ENCODE data around the gene SH2D3C.

The SH2D3C gene

DNA sequence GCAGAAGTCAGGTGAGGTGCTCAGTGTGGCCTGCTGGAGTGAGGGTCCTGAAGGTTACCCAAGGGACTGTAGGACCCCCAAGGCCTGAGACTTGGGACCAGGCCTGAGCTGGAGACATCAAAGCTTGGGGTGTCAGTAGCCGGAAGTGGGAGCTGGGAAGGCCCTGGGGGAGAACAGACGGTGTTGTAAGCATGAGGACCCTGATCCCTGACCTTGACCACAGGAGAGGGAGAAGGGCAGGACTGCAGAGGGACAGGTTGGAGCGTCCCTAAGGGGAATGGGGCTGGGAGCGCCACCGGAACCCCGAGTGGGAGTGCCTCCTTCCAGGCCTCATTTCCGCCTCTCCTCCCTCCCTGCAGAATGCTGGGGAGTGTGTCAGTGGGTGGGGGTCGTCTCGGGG is 62.1 kb downstream of the SH2D3C start:
- no peak for DNase-seq

DNA sequence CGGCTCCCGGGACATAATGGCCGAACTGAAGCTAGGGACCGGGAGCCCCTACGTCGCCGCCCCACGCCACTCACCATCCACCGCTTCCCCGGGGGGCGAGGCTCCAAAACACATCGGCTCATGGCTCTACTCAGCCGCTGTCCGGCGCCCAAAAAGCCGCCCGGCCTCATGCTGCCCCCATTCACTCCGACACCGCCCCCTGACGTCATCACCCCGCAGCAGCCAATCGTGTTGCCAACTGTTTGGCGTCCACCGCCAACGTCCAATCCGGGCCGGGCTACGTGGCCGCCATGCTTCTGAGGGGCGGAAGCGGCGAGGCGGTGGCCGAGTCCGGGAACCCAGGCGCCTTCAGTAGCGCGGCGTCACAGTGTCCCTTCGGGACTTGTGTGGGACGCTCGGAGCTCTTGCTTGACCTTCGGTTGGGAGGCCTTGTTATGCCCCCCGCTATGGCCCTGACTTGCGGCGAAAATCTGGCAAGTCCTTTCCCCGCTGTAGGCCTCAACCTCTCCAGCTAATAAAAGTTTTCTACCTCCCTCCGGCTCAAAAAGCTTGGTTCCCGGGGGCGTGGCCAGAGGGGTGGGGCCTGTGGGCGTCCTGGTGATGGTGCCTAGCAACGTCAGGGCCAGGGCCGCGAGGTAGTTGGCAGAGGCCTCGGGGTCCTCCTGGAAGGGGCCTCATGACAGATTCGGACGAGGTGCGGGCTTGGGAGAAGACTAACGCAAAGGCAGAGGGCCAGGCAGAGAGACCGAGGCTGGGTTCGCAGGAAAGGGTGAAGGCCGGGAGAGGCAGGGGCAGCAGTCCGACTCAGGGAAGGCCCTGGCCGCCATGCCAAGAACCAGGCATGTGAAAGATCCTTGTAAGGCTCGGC is 62.8 kb downstream of the SH2D3C start, which contains the start of the genes PTRH1 and TTC16:
TSS of gene PTRH1 (minus strand) at position 194 of the 868 bp plus-strand sequence. CDS start at position 170, 24 bp downstream.
TSS of gene TTC16 (plus strand) at position 610 of the 868 bp plus-strand sequence. CDS start at position 677, 67 bp downstream.
- peak; percentile 99 for DNase-seq

DNA sequence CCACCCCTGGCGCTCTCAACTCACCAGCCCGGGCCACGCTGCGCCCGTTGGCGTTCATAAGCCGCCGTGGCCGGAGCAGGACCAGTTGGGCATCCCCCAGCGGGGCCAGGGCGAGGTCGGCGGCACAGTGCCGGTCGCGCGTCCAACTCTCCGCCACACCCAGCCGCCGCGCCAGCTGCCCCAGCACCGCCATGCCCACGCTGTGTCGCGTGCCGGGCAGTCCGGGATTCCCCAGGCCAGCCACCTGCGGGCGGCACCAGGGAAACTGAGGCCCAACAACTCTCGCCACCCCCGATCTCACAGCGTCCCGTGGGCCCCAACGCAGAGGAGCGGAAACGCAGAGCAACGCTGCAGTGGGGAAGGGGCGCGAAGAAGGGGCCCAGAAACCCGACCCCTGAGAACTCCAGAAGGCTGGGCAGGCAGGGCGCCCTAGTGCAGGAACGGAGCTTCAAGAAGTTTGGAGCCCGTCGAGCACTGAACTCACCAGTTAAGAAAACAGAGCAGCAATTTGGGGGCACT is 63.5 kb downstream of the SH2D3C start:
- DNase-seq, result peak; percentile 49

DNA sequence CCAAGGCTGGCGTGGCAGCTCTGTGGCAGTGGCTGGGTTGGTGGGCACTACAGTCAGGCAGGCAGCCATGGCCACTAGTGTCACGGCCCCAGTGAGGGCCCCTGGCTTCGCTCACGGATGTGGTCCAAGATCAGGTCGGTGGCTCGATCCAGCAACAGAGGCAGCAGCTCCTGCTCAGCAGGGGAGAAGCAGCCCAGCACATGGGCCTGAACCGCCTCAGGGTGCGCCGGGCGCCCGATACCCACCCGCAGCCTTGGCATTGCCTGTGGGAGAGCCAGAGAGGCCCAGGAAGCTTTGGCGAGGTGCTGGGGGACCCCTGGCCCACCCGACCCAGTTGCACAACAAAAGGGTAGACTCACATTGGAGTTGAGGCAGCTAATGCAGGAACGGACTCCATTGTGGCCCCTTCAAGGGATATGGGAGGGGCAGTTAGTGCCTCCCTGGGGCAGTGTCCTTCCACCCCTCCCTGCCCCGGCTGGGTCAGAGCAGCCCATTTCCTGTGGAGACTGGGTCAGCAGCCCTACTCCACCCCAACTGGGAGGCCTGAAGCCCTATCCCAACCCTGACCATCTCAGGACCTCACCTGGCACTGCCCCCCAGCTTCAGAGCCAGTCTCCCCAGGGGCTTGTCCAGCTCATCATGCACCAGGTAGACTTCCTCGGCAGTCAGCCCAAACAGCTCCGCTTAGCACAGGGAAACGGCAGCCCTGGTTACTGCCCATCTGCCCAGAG is 64.3 kb downstream of the SH2D3C start:
- DNase-seq, result no peak

DNA sequence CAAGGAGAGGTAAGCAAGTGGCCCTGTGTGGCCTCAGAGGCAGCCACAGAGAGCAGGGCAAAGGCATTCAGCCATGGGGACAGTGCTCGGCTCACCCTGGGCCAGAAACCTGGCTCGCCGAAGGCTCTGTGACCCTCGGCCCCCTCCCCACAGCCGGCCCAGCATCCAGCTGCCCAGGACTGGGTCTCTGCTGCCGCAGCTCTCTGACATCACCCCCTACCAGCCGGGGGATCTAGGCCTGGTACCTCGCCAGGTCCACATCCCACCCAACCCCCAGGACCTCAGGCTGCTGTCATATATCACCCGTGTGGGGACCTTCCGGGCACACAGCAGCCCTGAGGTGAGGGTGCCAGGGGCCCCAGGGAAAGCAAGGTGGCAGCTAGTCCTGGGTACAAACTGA is 65.6 kb downstream of the SH2D3C start:
- DNase-seq, result no peak

DNA sequence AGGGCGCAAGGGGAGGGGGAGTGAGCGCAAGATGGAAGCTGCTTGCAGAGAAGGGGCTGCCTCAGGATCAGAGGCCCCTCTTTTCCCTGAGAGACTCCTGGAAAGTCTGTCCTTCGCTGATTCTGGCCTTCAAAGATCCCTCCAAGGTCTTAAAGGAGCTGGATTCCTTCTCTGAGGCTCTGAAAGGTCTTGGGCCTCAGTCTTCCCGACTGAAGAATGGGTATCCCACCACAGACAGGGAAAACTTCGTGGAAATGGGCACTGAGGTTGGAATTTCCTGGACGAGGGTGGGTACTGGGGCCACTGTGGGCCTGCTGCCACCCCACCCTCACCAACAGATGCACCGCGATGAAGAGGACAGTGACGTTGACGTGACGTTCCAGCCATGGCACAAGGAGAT is 66.1 kb downstream of the SH2D3C start:
- no peak for DNase-seq

DNA sequence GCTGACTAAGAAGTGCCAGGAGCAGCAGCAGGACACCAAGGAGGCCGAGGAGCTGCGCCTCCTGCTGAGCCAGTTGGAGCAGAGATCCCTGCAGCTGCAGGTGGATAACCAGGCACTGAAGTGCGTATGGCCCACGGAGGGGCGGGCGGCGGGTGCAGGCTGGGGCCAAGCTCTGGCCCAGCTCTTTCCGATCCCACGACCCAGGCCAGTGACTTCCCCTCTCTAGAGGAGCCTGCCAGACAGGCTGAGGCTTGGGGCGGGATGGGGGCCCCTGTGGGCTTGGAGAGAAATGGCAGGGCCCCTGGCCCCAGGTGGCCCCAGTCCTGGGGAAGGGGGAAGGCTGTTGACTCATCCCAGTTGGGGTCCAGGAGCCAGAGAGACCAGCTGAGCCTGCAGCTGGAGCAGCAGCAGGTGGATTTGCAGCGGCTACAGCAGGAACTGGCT is 66.6 kb downstream of the SH2D3C start:
- DNase-seq, result no peak

DNA sequence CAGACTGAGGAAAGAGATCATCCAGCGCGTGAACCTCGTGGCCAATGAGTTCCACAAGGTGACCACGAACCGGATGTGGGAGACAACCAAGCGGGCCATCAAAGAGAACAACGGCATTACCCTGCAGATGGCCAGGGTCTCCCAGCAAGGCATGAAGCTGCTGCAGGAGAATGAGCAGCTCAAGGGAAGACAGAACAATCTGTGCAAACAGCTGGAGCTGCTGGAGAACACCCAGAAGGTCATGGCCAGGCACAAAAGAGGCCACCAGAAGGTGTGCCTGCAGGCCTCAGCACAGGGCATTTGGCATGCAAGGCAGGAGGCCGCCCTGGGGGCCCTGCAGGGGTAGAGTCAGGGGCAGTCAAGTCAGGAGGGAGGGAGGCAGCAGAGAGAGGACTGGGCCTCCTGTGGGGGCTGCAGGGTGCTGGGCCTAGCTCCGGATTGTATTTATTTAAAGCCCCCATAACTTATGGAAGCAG is 67.2 kb downstream of the SH2D3C start:
- DNase-seq, result no peak

DNA sequence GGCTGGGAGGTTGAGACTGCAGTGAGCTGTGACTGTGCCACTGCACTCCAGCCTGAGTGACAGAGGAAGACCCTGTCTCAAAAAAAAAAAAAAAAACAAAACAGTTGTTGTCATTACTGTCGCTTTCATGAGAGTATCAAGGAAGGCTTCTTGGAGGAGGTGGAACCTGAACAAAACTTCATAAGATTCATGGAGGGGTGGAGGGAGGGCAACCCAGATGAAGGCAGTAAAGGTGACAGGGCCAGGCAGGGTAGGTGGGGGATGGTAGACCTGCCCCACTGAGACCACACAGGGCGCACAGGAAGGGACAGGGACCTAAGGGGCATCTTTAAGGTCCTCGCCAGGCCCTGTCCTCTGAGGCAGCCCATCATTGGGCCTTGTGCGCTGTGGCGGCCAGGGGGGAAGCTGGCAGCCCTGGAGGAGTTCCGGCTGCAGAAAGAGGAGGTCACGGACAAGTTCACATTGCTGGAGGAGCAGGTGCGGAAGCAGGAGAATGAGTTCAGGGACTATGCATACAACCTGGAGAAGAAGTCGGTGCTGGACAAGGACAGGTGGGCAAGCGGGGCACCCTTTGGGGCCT is 68.2 kb downstream of the SH2D3C start:
- no peak for DNase-seq

DNA sequence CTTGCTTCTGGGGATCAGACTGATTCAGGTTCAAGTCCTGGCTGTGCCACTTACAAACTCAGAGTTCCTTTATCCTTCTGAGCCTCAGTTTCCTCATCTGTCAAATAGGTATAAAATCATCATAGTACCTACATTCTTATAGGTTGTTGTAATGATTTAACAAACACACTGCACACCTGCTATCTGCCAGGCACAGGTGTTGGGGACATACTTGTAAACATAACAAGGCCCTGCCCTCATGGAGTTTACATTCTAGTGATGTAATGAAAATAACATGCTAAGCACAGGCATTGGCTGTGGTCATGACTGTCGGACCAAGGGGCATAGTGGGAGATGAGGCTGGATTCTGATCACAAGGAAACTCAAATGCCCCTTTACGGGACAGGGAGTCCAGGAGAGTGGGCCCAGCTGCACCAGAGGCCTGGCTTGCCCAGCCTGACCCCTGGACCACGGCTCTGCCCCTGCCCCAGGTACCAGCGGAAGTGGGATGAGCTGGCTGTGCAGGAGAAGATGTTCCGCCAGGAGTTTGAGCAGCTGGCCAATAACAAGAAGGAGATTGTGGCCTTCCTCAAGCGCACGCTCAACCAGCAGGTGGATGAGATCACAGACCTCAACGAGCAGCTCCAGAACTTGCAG is 69.4 kb downstream of the SH2D3C start:
- no peak for DNase-seq

DNA sequence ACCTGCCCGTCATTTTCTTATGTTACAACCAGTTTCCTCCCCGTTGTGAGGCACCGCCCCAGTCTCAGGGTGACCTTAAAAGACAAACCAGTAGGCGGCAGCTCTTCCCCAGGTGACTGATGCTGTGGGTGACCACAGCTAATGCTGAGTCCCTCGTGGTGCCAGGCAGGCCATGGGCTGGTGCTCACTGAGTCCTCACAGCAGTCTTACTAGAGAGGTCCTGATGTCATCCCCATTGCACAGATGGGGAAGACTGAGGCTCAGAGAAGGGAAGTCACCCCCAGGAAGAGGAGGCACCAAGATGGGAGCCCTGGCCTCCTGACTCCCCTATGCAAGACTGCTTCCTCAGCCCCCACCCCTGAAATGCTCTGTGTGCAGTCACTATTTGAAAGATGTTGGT is 70.7 kb downstream of the SH2D3C start:
- peak; percentile 64 for DNase-seq

DNA sequence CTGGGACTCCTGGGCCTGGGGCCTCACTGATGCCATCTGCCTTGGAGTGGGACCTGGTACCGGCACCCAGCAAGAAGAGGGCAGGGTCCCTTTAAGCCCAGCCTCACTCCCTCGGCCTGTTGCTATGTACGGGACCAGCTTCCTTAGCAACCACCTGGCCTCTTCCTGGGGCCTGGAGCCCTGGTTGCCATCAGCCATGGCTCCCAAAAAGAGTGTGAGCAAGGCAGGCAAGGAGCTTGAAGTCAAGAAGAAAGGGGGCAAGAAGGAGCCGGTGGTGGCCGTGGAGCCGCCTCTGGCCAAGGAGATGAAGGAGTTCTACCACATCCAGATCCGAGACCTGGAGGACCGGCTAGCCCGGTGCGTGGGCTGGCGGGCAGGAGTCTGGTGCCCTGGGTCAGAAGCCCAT is 71.6 kb downstream of the SH2D3C start, which contains the start of gene CFAP157:
TSS of gene CFAP157 (plus strand) at position 153 of the 406 bp plus-strand sequence. CDS start at position 197, 44 bp downstream.
- DNase-seq, result no peak

DNA sequence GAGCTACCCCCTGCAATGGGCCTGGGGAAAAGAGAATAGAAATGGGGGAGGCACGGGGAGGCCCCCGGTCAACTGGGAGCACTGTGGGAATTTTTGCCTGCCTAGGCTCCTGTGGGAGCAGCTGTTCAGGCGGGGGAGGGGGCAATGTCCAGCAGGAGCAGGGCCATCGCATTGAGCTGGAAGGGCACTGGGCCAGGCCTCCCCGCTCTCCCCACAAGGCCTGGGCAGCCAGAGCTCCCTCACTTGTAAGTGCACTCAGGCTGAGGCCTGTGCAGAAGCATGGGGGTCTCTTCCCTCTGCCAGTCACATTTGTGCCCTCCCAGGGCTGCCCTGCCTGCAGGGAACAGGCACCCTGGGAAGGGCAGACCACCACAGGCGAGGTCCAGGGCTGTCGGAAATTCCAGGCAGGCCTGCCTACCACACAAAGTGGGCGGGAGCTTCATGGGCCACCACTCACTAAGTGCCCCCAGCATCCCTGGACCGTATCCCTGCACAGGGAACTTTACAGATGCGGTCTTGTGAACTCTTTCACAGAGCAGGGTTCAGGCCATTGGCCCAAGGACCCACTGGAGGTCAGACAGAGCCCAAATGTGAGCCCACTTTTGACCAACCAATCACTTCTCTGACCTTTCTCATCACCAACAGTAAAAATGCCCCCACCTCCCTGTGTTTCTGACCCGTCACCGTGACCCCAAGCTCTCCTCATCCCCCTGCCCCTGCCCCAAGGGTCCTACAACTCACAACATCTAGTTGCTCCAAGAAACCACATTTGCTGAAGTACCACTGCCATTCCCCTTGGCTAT is 72.7 kb downstream of the SH2D3C start:
- DNase-seq, result no peak

DNA sequence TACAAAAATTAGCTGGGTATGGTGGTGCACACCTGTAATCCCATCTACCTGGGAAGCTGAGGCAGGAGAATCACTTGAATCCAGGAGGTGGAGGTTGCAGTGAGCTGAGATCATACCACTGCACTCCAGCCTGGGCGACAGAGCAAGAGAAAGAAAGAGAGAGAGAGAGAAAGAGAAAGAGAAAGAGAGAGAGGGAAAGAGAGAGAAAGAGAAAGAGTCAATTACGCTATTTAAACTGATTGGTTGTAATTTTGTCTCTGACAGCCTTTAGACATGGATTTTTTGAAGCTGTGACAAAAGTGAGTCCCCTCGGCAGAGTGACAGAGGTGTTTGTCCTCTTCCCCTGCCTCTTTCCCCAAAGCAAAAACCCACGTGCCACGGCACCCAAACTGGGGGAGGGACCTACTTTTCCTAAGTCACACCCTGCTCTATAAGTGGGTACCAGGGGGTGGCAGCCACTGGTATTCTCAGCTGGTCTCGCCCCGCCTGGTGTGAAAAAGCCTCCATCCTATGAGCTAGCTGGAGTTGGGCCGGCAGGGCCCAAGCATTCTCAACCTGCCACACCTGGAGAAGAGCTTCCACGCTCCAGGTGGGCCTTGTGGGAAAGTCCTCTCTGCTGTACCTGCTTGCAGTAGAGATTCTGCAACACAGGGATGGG is 75.0 kb downstream of the SH2D3C start:
- no peak for DNase-seq

DNA sequence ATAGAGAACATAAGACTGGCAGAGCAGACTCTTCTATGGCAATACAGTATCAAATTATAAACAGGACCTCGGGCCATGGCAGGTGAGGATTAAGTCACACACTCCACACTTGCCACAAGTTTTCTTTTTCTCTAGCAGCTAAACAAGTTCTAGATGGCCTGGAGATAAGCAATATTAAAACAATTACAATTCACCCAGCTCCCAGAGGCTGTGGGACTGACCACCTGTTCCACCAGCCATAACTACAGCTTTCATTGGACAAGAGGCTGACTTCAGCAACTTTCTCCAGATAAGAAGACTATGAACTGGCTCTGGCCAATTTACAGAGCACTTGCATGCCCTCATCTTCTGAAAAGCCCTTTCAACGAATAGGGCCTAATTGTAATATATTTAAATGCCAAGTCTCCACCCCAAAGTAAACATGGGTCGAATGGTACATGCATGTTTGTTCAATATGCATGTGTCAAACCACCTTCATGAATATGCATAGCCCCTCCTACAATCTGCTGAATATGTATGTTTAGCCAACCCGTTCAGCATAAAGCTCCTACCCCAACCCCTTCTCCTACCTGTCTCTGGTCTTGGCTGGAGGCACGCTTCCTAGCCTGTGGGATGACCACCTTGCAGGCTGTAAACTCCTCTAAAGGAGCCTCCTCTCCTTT is 77.7 kb downstream of the SH2D3C start:
- no peak for DNase-seq

DNA sequence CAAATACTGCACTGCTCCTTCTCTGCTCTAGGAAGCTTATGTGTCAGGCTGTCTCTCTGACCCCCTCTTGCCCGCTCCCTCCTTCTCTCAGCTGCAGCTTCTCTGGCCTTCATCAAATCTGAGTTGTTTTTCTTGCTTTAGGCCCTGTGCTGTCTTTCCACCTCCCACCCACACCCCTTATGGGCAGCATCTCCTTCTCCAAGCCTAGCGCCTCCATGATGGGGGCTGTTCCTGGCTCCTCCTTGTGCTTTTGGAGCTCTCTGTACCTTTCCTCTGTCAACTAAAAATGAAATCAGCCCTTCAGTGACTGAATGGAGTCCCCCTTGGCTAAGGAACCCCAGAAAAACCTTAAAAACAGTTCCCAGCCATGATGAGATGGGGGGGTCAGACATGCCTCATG is 78.3 kb downstream of the SH2D3C start:
- no peak for DNase-seq

DNA sequence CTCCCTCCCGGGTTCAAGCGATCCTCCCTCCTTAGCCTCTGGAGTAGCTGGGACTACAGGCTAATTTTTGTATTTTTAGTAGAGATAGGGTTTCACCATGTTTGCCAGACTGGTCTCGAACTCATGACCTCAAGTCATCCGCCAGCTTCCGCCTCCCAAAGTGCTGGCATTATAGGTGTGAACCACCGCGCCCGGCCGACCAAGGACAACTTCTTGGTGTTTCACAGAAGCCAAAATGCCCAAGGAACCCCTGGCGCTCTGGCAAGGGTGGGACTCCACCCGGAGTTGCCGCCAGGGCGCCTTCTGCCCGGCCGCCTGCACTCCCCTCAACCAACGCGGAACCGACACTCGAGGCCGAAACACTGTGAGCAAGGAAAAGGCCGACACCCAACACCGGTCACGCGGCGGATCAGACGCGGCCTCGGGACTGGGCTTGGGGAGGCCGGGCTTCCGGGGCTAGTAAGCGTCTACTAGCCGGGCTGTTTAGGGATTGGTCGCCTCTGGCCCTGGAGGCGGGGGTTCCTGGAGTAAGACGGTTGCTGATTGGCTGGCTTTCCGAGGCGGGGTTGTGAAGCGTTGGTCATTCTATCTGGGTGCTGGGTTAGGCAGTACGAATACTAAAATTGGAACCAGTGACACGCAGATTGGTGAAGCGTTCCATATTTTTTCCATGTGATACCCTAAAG is 79.3 kb downstream of the SH2D3C start:
- DNase-seq, result peak; percentile 85

DNA sequence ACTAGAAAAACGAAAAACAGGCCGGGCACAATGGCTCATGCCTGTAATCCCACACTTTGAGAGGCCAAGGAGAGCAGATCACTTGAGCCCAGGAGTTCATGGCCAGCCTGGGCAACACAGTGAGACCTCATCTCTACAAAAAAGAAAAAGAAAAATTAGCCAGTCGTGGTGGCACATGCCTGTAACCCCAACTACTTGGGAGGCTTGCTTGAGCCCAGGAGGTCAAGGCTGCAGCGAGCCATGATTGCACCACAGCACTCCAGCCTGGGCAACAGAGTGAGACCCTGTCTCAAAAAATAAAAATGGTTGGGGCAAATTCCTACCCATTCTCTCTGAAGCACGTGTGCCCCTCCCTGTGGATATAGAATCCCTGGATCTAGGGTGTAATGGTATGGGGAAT is 80.1 kb downstream of the SH2D3C start:
- DNase-seq, result no peak

DNA sequence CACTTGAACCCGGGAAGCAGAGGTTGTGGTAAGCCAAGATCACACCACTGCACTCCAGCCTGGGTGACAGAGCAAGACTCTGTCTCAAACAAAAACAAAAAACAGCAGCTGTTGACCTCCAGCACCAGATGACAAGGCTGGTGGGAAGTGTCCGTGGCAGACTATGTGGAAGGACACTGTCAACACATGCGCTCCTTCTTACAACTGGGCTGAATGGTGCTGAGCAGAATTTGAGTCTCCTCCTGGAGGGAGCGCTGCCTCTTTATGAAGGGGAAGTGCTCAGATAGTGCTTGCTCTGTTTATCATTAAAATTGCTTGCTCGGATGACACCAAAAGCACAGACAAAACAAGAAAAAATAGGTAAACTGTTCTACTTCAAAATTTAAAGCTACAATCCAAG is 80.9 kb downstream of the SH2D3C start:
- no peak for DNase-seq

Data from RPMI8226 (cell line).